GM12878 (cell line): Measurements from ENCODE around the gene AGBL5. TPM values are rescaled to one million over a fixed set of nuclear protein-coding genes. Genes with fewer than 3 reads are reported as not detected.

Experiments used
- ATAC-seq: fragments of 200-7000 bp; cut with Tn5 transposase; 3 replicates; pipeline ENCODE4 v1.9.1; 2020; ENCODE audit warnings: mild to moderate bottlenecking, moderate library complexity
- BruUV-seq: library from RNA; stranded (reverse); fragments of 400-500 nt; replicated peaks from 2 replicates; lab custom pipeline; 2021; lab: Mats Ljungman, UMichigan
- CTCF ChIA-PET: fragments of 300-600 bp; sonication (Branson Sonifier 250); formaldehyde crosslinking; extraction: SDS; loops from one replicate; lab custom pipeline; 2021; ENCODE audit warnings: inconsistent platforms; lab: Yijun Ruan, JAX
- POLR2A ChIA-PET: fragments of 350-600 bp; formaldehyde crosslinking; extraction: SDS; loops from one replicate; lab custom pipeline; 2021; ENCODE audit warnings: inconsistent platforms; lab: Charles Lee
- RAD21 ChIA-PET: fragments of 300-600 bp; sonication (Branson Sonifier 250); formaldehyde crosslinking; loops from one replicate; lab custom pipeline; 2023; ENCODE audit warnings: antibody characterized with exemption; ENCODE audit not compliant: unreplicated experiment; lab: Charles Lee
- SMC1A ChIA-PET: fragments of 300-600 bp; sonication (Branson Sonifier 250); formaldehyde crosslinking; loops from one replicate; lab custom pipeline; 2023; ENCODE audit not compliant: unreplicated experiment, uncharacterized antibody; lab: Charles Lee
- DNase-seq: peaks from one replicate; pipeline ENCODE4 v3.0.0-alpha.2; 2011; ENCODE audit warnings: low read depth, low spot score
- FAIRE-seq: peaks from 3 replicates; lab custom pipeline; 2011; peaks lifted over from hg19 to GRCh38; lab: Jason Lieb, UNC
- H2AFZ ChIP-seq: 2 replicates; pipeline ENCODE4 v1.6.0; 2011; ENCODE audit warnings: low read depth, low read length, control low read depth; ENCODE audit not compliant: control insufficient read depth
- H3K27ac ChIP-seq: 2 replicates; pipeline ENCODE4 v1.5.1; 2011; ENCODE audit warnings: control low read depth; ENCODE audit not compliant: control insufficient read depth, insufficient read depth
- H3K27me3 ChIP-seq, 2 experiments: replicated peaks in 1 of 2; 2 replicates each; pipeline versions ENCODE4 v1.6.0 to v1.6.1; 2011; ENCODE audit warnings: low read length in 1 of 2; ENCODE audit not compliant: control insufficient read depth in 2 of 2, insufficient read depth in 2 of 2
- H3K36me3 ChIP-seq, 2 experiments: 2 replicates each; pipeline ENCODE4 v1.5.1; 2011; ENCODE audit warnings: low read length in 1 of 2; ENCODE audit not compliant: control insufficient read depth in 2 of 2, insufficient read depth in 2 of 2
- H3K4me1 ChIP-seq: 2 replicates; pipeline ENCODE4 v1.6.1; 2011; ENCODE audit warnings: mild to moderate bottlenecking, low read length, moderate library complexity, mixed read lengths; ENCODE audit not compliant: control insufficient read depth, insufficient read depth
- H3K4me2 ChIP-seq: 2 replicates; pipeline ENCODE4 v1.6.0; 2011; ENCODE audit warnings: control low read depth; ENCODE audit not compliant: control insufficient read depth, insufficient read depth
- H3K4me3 ChIP-seq: fragments of 200-600 bp; sonication (generic); 2 replicates; pipeline ENCODE4 v1.5.1; 2016
- H3K79me2 ChIP-seq: 2 replicates; pipeline ENCODE4 v1.6.0; 2011; ENCODE audit warnings: low read length; ENCODE audit not compliant: control insufficient read depth, insufficient read depth
- H3K9ac ChIP-seq: 2 replicates; pipeline ENCODE4 v1.8.0; 2011; ENCODE audit warnings: low read length, control low read depth, mixed read lengths; ENCODE audit not compliant: control insufficient read depth, insufficient read depth
- H3K9me3 ChIP-seq: replicated peaks from 3 replicates; pipeline ENCODE4 v1.5.1; 2011; ENCODE audit warnings: mild to moderate bottlenecking, low read length; ENCODE audit not compliant: control insufficient read depth, insufficient read depth
- H4K20me1 ChIP-seq: 2 replicates; pipeline ENCODE4 v1.6.0; 2011; ENCODE audit not compliant: control insufficient read depth, insufficient read depth
- CHD1 ChIP-seq: IDR thresholded peaks from 2 replicates; pipeline ENCODE4 v1.6.1; 2012; ENCODE audit warnings: low read depth, low read length, improper control_type of control experiment
- CTCF ChIP-seq, 3 experiments: IDR thresholded peaks in 2 of 3; conservative IDR thresholded peaks in 1 of 3; 2 replicates each; pipeline ENCODE4 v1.5.1; 2011; ENCODE audit warnings: low read depth in 3 of 3, low read length in 3 of 3, mild to moderate bottlenecking in 3 of 3, control low read depth in 2 of 3, moderate library complexity in 2 of 3, inconsistent platforms in 1 of 3, mixed read lengths in 1 of 3; ENCODE audit not compliant: control insufficient read depth in 2 of 3, insufficient read depth in 1 of 3; ENCODE audit errors: extremely low read depth in 1 of 3
- E4F1 ChIP-seq: fragments of 450-650 bp; IDR thresholded peaks from 2 replicates; pipeline ENCODE4 v1.6.1; 2018; ENCODE audit warnings: borderline replicate concordance, mild to moderate bottlenecking; ENCODE audit not compliant: partially characterized antibody
- KDM1A ChIP-seq: fragments of 200-600 bp; sonication (generic); IDR thresholded peaks from 2 replicates; pipeline ENCODE4 v1.6.1; 2016; ENCODE audit warnings: borderline replicate concordance
- MXI1 ChIP-seq: fragments of 150-350 bp; IDR thresholded peaks from 2 replicates; pipeline ENCODE4 v1.6.1; 2011; ENCODE audit warnings: low read depth, mild to moderate bottlenecking, inconsistent platforms, low read length, improper control_type of control experiment
- NR2C2 ChIP-seq: IDR thresholded peaks from 2 replicates; pipeline ENCODE4 v1.6.1; 2011; ENCODE audit warnings: borderline replicate concordance, low read depth; ENCODE audit not compliant: control insufficient read depth, insufficient read length
- RAD21 ChIP-seq: IDR thresholded peaks from 2 replicates; pipeline ENCODE4 v1.6.1; 2011; ENCODE audit warnings: mild to moderate bottlenecking, low read depth, low read length, moderate library complexity; ENCODE audit not compliant: insufficient read depth
- RFX5 ChIP-seq: IDR thresholded peaks from 2 replicates; pipeline ENCODE4 v1.6.1; 2011; ENCODE audit warnings: low read depth, low read length, improper control_type of control experiment
- SIN3A ChIP-seq: IDR thresholded peaks from 2 replicates; pipeline ENCODE4 v1.6.1; 2012; ENCODE audit warnings: low read depth, low read length, improper control_type of control experiment
- SRF ChIP-seq, 2 experiments: IDR thresholded peaks; 2 replicates each; pipeline ENCODE4 v1.6.1; 2011; ENCODE audit warnings: low read depth in 2 of 2, low read length in 2 of 2, mild to moderate bottlenecking in 1 of 2, moderate library complexity in 1 of 2
- USF2 ChIP-seq: IDR thresholded peaks from 2 replicates; pipeline ENCODE4 v1.6.1; 2011; ENCODE audit warnings: low read depth, low read length, improper control_type of control experiment, borderline replicate concordance
- YY1 ChIP-seq: IDR thresholded peaks from 2 replicates; pipeline ENCODE4 v1.6.1; 2011; ENCODE audit warnings: low read depth, mild to moderate bottlenecking, low read length
- WGBS: methylation state at CpG from one replicate; pipeline ENCODE4 v1.1.6; 2016; ENCODE audit warnings: low lambda C conversion rate; ENCODE audit not compliant: insufficient replicate concordance, insufficient coverage; ENCODE audit errors: missing lambda C conversion rate; 5-methylcytosine and 5-hydroxymethylcytosine counted together
- in situ Hi-C: fragments of 300-500 bp; cut with MboI; formaldehyde crosslinking; loops from 9 replicates; pipeline ENCODE4 v1.14.3; 2018; ENCODE audit warnings: mixed read lengths
- intact Hi-C: fragments of 100-400 bp; cut with micrococcal nuclease; formaldehyde crosslinking; loops from one replicate; pipeline ENCODE4 v1.14.2; 2022; ENCODE audit not compliant: unreplicated experiment
- polyA plus RNA-seq, 11 experiments: library from polyadenylated mRNA; depleted of rRNA in 4 of 11; unstranded in 6 of 11; stranded (reverse) in 5 of 11; fragments of >200 nt; fragmentation: Nextera tagmentation in 4 of 11; fragmentation: Illumina TruSeq in 1 of 11; extraction: Ambion mirVana in 4 of 11; extraction: Trizol in 1 of 11; gene quantifications; 1 replicate in 1 of 11; 2 replicates in 10 of 11; pipeline versions ENCODE4 v1.2.1 to v1.2.3, GENCODE V29; 2011 to 2016; ENCODE audit warnings: inconsistent platforms in 2 of 11, missing spikeins in 2 of 11, low read depth in 1 of 11
- total RNA-seq, 4 experiments: library from RNA; depleted of rRNA in 3 of 4; stranded (reverse); fragments of >200 nt in 3 of 4; fragmentation: Illumina TruSeq in 1 of 4; extraction: Trizol in 1 of 4; gene quantifications; 2 replicates each; pipeline versions ENCODE4 v1.2.1 to v1.2.3, GENCODE V29; 2013 to 2021

The AGBL5 gene
- total and polyA plus RNA-seq, 10 of the 15 experiments (the other 5 are each of a cell fraction or from before 2014, with no cell fraction given), result 1.9 to 28.5 (median 19.5) TPM

- Histone ChIP-seq H3K27ac (no peak overlapping the region), H4K20me1 (no peaks in the 10 kb centered on the region), H2AFZ (no peak overlapping the region), H3K4me2 (no peak overlapping the region), H3K9me3 (no peaks in the 10 kb centered on the region), H3K4me3 (no peak overlapping the region), H3K4me1 (peaks cover 25% of the 10 kb centered on the region), H3K9ac (no peak overlapping the region)
- DNase-seq (no peak), FAIRE-seq (no peak), ATAC-seq (no peak)
- SMC1A ChIA-PET, result interaction anchor here (1.4 to 3.6 kb wide), 2 partner anchors 30 to 32 kb away, joined by 5 to 19 read pairs; partner anchors contain the start of gene AGBL5
- RAD21 ChIA-PET, result interaction anchor here (1.0 to 2.3 kb wide), 5 partner anchors 10 to 738 kb away, joined by 3 to 22 read pairs (median 5); partner anchors contain the start of genes AGBL5 and OST4
- WGBS, result 83% methylated on average over 24 of the region's 27 CpGs
- POLR2A ChIA-PET, result interaction anchor here (0.6 to 4.9 kb wide), 5 partner anchors 10 to 45 kb away, joined by 3 to 43 read pairs (median 5); partner anchors contain the start of genes AGBL5 and OST4
- BruUV-seq, result no TSS peak
- intact Hi-C loops, result no loop called here
- CTCF ChIA-PET, result interaction anchor here (0.6 to 8.6 kb wide), 6 partner anchors 8 to 546 kb away, joined by 4 to 85 read pairs (median 16); partner anchors contain the start of genes AGBL5, CCDC121, GPN1 and OST4
- TF ChIP-seq KDM1A (no peak), YY1 (no peak), MXI1 (no peak), NR2C2 (no peak), E4F1 (no peak), CHD1 (no peak), RFX5 (no peak), SIN3A (no peak), USF2 (no peak), RAD21 (no peak), CTCF (IDR thresholded peaks at IDR 0.05 in 2 of 3, conservative IDR thresholded peaks at IDR 0.05 in 1 of 3; ENCODE audit: control insufficient read depth in 2 of 3, extremely low read depth in 1 of 3, insufficient read depth in 1 of 3, low read depth in 3 of 3, low read length in 3 of 3) (no peak), SRF (IDR thresholded peaks at IDR 0.05; ENCODE audit: low read depth in 2 of 2, low read length in 2 of 2) (no peak)
- TF ChIP-seq, all 136 proteins: peak for 0
- Histone ChIP-seq H3K36me3 (no peaks in the 10 kb centered on the region), H3K27me3 (no peaks in the 10 kb centered on the region), H3K79me2 (no peaks in the 10 kb centered on the region)
- in situ Hi-C loops, result loop anchor here (10.0 kb wide), 1 partner anchor 118 kb away; no protein-coding TSS in a partner anchor
Measured at GRCh38 chr2:27082773-27083409, 31.4 kb downstream of the AGBL5 start.
